GM11168 (cell line): ENCODE measurements around the gene SARS1.

Experiments used
- in situ Hi-C: fragments of 300-500 bp; cut with MboI; formaldehyde crosslinking; loops from one replicate; pipeline ENCODE4 v1.12.0; 2022; ENCODE audit warnings: low sequenced_read_pairs; ENCODE audit not compliant: unreplicated experiment

SARS1 gene

DNA sequence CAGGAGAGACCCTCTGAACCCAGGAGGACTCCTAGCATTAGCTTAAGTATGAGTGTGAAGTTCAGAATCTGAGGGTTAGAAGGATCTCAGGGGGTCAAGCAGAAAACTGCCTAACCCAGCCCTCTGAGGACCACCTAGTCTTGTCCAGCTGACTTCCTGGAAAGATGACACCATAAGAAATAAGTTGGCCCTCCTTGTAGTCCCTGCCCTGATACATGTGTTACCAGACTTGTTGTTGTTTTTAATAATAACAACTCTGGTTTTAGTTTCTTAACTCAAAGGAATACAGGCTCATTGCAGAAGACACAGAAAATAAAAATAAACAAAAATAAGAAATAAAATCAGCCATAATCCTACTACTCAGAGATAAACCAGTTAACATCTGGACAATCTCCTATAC is 21.8 kb upstream of the SARS1 start:
- in situ Hi-C loops = no loop called here

DNA sequence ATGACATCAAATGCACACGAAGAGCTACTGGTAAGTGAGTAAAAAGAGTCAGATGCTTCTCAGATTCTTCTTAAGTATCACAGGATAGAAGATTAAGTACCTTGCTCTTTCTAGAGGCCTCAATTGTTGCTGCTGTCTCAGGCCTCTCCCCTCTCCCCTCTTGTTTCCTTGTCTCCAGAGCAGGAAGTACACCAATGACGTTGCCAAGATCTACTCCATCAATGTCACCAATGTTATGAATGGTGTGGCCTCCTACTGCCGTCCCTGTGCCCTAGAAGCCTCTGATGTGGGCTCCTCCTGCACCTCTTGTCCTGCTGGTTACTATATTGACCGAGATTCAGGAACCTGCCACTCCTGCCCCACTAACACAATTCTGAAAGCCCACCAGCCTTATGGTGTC is 21.3 kb upstream of the SARS1 start:
- in situ Hi-C loops = no loop called here

DNA sequence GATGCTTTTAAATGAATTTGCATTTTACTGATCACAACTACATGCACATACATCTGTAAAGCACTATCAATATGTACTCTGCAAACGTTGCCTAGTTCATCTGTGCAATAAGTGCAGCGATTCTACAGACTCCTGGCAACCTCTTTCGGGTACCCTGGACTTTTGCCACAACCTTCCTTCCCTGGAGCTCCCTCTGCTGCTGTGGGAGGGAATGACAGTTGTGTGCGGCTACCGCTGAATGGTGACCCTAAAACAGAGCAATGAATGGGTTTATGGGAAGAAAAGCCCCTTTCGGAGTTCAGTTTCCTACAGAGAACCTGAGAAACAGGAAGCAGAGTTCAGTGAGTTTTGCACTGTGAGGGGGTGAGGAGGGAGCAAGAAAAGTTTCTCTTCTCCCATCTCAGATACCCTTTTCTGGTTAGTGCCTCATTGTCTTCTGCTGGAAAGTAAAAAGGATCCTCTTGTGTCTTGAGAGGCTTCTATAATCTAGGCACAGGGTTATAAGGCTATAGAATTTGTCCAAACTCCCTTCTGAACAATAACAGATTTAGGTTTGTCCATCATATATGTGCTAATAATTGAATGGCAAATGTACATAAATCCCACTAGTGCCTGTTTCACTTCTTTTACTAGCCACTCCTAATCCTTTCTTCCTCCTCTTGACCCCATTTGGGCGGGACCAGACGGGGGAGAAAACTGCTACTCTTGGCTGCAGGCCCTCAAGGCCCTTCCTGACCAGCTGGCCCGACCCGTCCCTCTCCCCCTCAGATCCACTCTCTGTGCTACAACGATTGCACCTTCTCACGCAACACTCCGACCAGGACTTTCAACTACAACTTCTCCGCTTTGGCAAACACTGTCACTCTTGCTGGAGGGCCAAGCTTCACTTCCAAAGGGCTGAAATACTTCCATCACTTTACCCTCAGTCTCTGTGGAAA is 19.8 kb upstream of the SARS1 start:
- in situ Hi-C loops = no loop called here

DNA sequence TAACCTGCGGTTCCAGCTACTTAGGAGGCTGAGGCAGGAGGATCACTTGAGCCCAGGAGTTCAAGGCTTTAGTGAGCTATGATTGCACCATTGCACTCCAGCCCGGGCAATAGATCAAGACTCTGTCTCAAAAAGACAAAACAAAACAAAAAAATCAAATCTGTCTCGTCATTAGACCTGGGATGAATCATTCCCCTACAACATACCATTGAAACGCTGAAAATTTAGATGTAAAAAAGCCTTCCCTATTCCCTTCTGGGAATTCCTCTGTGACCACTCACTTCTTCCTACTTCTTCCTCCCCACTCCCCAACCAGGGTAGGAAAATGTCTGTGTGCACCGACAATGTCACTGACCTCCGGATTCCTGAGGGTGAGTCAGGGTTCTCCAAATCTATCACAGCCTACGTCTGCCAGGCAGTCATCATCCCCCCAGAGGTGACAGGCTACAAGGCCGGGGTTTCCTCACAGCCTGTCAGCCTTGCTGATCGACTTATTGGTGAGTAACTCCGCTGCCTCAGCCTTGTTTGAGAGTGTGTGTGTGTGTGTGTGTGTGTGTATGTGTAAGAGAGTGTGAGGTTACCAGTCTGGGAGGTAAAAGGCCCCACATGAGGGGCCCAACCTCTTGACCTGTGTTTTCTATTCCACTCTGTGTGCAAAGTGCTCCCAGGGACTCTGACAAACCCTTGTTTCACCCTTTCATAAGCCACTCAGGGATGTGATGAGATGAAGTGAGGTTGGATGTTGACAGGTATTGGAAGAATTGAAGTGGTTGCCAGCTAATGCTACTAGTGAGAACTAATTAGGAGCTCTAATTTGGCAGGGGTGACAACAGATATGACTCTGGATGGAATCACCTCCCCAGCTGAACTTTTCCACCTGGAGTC is 16.3 kb upstream of the SARS1 start:
- in situ Hi-C loops = no loop called here

DNA sequence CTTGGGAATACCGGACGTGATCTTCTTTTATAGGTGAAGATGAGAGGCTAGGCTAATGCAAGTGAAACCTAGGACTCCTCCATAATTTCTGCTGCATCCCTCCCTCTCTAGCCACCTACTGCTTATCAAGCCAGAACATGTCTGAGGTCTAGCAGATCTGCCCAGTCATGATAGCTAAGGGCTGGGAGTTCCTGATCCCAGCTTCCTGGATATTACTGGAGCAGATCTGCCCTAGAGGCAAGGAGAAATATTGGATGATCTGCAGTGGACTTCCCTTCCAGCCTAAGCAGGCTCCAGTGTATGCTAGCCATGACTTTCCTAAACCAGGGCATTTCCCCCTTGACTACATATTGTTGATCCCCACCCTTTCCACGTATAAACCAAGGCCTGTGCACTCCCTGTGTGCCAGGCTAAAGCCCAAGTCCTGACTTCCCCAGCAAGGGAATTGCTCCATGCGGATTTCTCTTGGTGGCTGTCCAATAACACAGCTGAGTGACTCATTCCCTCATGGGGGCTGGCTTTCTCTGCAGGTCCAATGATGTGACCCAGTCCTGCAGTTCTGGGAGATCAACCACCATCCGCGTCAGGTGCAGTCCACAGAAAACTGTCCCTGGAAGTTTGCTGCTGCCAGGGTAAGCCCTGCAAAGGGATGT is 15.5 kb upstream of the SARS1 start:
- in situ Hi-C loops = no loop called here

DNA sequence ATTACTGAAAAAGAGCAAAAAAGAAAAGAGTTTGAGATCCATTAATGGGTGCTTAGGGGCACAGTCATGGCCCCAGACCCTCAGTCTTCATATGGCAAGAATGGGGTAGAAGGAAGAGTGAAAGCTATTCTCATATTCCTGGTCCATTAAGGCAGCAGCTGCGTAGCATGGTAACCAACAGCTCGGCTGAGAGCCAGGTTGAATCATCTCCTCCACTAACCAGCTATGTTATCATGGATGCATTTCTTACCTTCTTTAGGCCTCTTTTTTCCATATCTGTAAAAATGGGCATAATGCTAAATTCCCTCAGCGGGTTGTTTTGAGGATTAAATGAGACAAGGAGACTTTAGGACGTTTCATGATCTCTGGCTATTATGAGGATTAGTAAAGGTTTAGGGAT is 15.0 kb upstream of the SARS1 start:
- in situ Hi-C loops = no loop called here

DNA sequence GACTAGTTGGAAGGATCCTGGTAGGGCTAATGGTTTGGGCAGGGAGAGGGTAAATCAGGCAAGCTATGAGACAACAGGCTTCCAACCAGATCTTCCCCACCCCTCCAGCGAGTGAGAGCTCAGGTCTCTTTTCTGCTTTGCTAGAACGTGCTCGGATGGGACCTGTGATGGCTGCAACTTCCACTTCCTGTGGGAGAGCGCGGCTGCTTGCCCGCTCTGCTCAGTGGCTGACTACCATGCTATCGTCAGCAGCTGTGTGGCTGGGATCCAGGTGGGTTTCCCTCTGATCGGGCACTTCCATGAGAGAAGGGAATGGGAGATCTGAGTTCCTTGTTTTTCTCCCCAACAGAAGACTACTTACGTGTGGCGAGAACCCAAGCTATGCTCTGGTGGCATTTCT is 14.0 kb upstream of the SARS1 start:
- in situ Hi-C loops = no loop called here

DNA sequence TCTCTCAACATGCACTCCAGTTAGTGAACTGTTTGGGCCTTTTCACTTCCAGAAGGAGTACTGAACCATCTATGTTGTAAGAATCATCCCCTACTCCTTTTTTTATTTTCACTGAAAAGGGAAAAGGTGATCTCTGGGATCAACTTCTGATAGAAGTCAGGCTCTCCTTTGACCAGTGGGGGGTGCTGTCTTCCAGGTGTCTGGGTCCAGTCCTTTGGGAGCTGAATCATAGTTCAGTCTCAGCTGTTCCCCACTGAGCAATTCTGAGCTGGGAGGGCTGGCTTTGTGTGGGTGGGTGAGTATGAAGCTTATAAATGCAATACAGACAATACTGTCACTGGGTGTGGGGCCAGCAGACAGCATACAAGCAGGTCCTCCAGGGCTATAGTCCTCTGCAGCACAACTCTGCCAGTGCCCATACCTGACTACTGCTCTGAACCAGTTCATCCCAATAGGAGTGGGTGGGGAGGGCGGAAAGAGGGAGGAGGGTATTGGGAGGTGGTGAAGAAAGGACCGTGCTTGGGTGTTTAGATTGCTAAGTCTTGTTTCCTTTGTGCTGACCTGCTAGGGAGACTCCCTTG is 12.5 kb upstream of the SARS1 start:
- in situ Hi-C loops = no loop called here

DNA sequence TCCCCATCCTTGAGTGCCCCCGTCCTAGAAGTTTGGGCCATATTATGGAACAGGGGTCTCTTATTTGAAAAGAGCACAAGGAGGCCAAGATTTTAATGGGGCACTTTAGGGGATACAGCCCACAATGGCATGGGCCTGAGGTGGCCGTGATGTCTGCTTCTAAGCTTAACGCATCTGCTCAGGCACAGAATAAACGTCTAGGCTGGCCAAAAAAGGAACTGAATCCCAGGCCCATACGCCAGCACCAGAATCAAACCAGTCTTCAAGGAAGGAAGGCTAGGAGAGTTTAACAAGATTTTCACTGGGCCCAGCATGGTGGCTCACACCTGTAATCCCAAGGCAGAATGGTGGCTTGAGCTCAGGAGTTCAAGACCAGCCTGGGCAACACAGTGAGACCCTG is 9.2 kb upstream of the SARS1 start:
- in situ Hi-C loops = no loop called here

DNA sequence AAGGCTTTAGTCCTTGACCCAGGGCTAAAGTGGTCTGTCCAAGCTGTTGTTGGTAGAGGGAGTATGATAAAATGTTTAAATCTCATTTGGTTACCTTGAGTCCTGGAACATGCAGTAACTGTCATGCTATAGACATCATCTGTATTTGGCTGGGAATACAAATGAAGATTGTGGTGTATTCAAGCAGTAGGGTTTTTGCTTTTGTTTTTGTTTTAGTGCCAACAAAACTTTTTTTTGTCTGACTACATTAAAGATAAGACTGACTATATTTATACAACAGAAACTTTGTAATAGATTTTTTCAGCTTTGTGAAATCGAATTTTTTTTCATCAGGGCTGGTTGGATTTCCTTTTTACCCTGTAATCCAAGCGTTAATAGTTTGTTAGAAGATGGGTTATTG is 7.4 kb upstream of the SARS1 start:
- in situ Hi-C loops = no loop called here

DNA sequence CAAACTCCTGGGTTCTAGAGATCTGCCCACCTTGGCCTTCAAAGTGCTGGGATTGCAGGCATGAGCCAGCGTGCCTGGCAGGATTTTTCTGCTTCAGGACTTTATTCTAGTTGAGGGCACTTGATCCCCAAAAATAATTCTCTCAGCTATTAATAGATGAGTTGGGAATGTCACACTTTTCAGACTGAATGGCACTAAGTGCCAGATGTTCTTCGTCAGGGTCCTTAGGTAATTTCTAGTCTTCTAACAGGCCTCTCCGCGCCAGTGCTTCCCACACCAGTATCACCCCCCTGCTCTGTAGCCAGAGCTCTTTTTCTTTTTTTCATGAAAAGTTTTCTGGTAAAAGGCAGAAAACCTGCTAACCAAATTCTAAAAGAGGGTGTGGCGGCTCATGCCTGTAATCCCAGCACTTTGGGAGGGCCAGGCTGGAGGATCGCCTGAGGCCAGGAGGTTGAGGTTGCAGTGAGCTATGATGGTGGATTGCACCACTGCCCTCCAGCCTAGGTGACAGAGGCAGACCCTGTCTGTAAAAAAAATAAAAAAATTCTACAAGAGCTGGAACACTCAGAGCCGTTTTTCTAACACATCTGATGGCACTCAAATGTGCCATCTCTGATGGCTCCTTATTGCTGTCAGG is 6.1 kb upstream of the SARS1 start:
- in situ Hi-C loops = no loop called here

DNA sequence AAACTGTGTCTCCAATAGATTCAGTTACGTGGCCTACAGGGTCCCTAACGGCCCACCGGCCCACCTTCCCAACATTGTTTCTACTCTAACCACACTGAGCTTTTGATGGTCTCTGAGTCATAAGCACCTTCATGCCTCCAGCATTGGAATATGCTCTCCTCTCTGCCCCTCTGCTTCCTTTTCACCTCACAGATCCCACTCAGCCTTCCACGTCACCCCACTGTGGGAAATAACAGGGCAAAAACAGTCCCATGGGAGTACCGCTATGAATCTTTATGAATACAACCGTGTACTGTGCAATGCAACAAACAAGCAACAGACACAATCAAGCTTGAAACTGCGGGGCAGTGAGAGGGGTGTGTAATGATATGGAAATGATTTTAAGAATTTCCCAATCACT is 5.3 kb upstream of the SARS1 start:
- in situ Hi-C loops = no loop called here

DNA sequence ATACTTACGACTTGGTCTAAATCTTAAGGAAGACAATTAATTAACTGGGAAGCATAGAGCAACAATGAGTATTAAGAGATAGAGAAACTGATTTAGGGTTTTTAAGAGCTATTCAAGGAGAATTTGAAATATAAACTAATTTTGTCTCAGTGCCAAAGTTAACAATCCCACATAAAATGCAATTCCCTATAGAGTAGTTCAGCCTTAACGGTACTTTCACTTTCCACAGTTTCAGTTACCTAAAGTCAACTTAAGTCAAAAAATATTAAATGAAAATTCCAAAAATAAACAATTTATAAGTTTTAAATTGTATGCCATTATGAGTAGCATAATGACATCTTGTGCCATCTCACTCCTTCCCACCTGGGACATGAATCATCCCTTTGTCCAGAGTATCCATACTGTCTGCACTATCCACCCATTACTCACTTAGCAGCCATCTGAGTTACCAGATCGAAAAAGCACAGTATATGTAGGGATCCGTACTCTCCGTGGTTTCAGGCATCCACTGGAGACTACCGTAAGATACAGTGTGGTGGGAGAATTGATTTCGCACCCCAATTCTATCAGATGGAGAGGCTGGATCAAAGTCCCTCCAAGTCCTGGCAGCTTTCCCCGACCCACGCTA is 4.8 kb upstream of the SARS1 start:
- in situ Hi-C loops = no loop called here

DNA sequence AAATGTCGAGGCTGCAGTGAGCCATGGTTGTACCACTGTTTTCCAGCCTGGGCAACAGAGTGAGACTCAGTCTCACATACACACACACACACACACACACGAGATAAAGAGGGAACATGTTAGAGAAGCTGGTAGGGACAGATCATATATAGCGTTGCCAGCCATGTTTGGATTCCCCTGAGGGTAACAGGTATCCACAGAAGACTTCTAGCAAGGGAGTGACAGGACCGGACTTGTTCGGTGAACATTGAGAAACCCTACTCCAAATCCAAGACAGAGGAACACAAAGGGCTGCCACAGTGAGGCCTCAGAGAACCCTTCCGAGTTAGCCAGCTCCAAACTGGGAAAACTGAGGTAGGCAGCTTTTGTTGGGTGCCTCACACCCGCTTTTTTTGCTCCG is 3.7 kb upstream of the SARS1 start:
- in situ Hi-C loops = no loop called here

DNA sequence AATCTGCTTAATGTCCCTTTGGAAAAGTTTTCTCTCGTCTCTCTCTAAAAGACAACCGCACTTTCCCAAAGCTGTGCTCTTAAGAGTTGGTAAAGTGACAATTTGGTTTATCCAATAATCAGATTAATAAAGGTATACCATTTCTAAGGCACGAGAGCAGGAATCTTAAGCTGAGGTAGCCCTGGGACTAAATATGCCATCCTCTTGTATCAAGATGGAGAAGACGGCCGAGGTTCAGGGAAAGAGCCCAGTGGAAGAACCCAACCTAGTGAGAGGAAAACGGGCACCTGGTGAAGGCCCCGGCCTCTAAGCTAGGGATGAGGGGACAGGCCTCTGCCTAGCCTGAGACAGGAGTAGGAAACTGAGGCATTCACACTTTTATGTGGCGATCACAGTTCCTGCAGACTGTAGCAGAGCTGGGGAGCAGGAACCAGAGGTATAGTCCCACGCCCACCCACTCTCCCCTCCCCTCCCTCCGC is 334 bp upstream of the SARS1 start:
- in situ Hi-C loops = no loop called here

DNA sequence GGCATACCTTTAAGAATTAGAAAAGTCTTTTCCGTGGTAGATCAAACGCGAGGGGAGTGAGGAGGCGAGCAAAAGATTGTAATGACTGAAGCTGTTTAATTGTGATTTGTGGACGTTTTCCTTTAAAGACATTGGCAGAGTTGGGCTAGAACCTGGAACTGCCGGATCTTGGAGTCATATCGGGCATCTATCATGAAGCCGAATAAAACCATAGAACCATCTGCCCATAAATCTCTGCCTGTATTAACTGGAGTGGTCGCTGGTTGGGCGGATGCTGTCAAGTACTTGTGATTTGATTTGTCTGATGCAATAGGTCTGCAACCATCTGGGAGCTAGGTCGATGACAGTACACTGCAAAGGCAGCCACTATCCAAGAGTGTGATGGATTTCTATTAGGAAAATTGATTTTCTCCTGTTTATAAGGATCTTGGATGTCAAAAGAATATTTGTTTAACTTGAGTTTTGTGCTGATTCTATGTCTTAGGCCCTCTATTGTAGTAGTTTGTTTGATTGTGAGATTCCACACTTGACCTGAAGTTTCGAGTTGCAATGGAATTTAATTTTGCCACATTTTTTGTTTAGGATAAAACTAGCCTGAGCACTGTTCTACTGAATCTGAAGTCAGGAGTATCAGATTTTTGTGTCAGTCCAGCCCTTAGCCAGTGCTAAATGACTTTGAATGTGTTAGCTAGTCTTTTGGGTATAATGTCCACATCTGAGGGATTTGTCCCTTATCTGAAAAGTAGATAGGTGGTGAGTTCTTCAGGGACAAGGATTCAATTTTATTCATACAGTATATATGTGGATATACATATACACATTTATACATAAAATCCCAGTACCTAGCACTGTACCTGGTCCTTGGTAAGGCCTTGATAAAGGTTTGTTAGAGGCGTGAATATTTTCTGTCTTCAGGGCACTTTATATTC is 1.2 kb downstream of the SARS1 start:
- in situ Hi-C loops = no loop called here

DNA sequence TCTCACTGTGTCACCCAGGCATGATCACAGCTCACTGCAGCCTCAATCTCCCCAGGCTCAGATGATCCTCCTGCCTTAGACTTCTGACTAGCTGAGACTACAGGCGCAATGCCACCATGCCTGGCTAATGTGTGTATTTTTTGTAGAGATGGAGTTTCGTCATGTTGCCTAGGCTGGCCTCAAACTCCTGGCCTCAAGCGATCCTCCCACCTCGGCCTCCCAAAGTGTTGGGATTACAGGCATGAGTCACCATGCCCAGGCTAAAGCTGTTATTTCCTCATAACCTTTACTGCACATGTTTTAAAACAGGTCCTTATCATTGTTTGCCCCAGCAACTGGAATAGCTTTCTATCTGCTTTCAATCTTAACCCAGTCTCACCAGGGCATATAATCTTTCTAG is 2.9 kb downstream of the SARS1 start:
- in situ Hi-C loops = no loop called here

DNA sequence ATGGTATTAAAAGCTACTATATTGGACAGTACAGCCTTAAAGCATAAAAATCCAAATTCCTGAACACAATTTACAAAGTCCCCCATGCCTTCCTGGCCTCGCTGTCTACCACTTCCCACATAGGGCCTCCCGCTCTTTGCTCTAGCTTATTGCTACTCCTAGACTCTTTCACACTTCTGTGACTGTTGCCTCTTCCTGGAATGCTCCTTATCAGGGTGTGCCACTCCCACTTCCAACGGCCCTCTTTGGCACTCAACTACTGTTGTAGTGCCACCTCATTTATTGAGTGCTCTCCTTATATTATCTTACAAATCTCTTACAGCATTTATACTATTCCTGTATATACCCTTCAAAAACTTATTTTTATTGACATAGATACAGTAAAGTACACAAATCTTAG is 4.8 kb downstream of the SARS1 start:
- in situ Hi-C loops = no loop called here
